OCI-LY3 (cell line): ENCODE results near the gene CACNA1C.

Source experiments
- H2AFZ ChIP-seq: fragments of 200-600, 300-600 bp; shearing (Covaris generic); 2 replicates; pipeline ENCODE4 v1.6.0; 2014; ENCODE audit warnings: antibody characterized with exemption, low read depth, low read length
- H3K27ac ChIP-seq: fragments of 200-600, 300-600 bp; sonication (generic); 2 replicates; pipeline ENCODE4 v1.5.1; 2014; ENCODE audit warnings: mild to moderate bottlenecking, low read length, moderate library complexity, mixed read lengths
- H3K27me3 ChIP-seq: fragments of 200-600, 300-600 bp; sonication (generic); 2 replicates; pipeline ENCODE4 v1.6.1; 2014; ENCODE audit warnings: low read depth, low read length, mixed read lengths
- H3K36me3 ChIP-seq: fragments of 200-600, 300-600 bp; sonication (generic); replicated peaks from 2 replicates; pipeline ENCODE3; 2014; ENCODE audit warnings: low read depth, low read length, mixed read lengths
- H3K4me1 ChIP-seq: fragments of 300-600, 200-600 bp; sonication (generic); 2 replicates; pipeline ENCODE4 v1.6.1; 2014; ENCODE audit warnings: low read length, mixed read lengths
- H3K4me2 ChIP-seq: fragments of 200-600, 300-600 bp; sonication (generic); 2 replicates; pipeline ENCODE4 v1.6.1; 2014; ENCODE audit warnings: low read length, mixed read lengths
- H3K4me3 ChIP-seq: fragments of 300-600, 200-600 bp; sonication (generic); 2 replicates; pipeline ENCODE4 v1.5.1; 2014; ENCODE audit warnings: antibody characterized with exemption, mild to moderate bottlenecking, low read length, moderate library complexity
- H3K79me2 ChIP-seq: fragments of 300-600, 200-600 bp; shearing (Covaris generic); 2 replicates; pipeline ENCODE4 v1.6.1; 2014; ENCODE audit warnings: mild to moderate bottlenecking, low read length, mixed read lengths
- H3K9ac ChIP-seq: fragments of 300-600, 200-600 bp; shearing (Covaris generic); 2 replicates; pipeline ENCODE4 v1.6.0; 2014; ENCODE audit warnings: mild to moderate bottlenecking, low read length, moderate library complexity
- H3K9me3 ChIP-seq: fragments of 200-600, 300-600 bp; shearing (Covaris generic); 2 replicates; pipeline ENCODE4 v1.6.1; 2014; ENCODE audit warnings: low read length, mixed read lengths; ENCODE audit not compliant: insufficient read depth
- H4K20me1 ChIP-seq: fragments of 200-600, 300-600 bp; sonication (generic); 2 replicates; pipeline ENCODE4 v1.6.1; 2016; ENCODE audit warnings: low read length, mixed read lengths; ENCODE audit not compliant: insufficient read depth
- CTCF ChIP-seq: fragments of 200-600, 300-600 bp; sonication (generic); IDR thresholded peaks from 2 replicates; pipeline ENCODE4 v1.5.1; 2014; ENCODE audit warnings: antibody characterized with exemption, low read length, low read depth
- EZH2phosphoT487 ChIP-seq: fragments of 200-600 bp; shearing (Covaris generic); IDR thresholded peaks from 2 replicates; pipeline ENCODE4 v1.6.1; 2018; ENCODE audit warnings: antibody characterized with exemption, mixed run types, low read depth

The CACNA1C gene

GRCh38 chr12:2334689-2335088, 281.9 kb downstream of the CACNA1C start:
- H3K4me1 ChIP-seq: no peaks in the 10 kb centered on the region
- no peaks in the 10 kb centered on the region for H4K20me1 ChIP-seq
- H3K36me3 ChIP-seq: no peaks in the 10 kb centered on the region
- H2AFZ ChIP-seq: no peak overlapping the region
- H3K9ac ChIP-seq: no peak overlapping the region
- no peaks in the 10 kb centered on the region for H3K9me3 ChIP-seq
- H3K4me2 ChIP-seq: no peak overlapping the region
- no peaks in the 10 kb centered on the region for H3K79me2 ChIP-seq
- peaks cover 20% of the 10 kb centered on the region for H3K27me3 ChIP-seq
- H3K27ac ChIP-seq: no peak overlapping the region
- H3K4me3 ChIP-seq: no peak overlapping the region
- TF ChIP-seq CTCF: no peak
- no peak for TF ChIP-seq EZH2phosphoT487

GRCh38 chr12:2335109-2335508, 282.3 kb downstream of the CACNA1C start:
- TF ChIP-seq CTCF (no peak), EZH2phosphoT487 (no peak)
- H3K9me3 ChIP-seq: no peaks in the 10 kb centered on the region
- no peaks in the 10 kb centered on the region for H3K4me1 ChIP-seq
- H3K27me3 ChIP-seq: peaks cover 16% of the 10 kb centered on the region
- H3K4me3 ChIP-seq: no peak overlapping the region
- H3K36me3 ChIP-seq: no peaks in the 10 kb centered on the region
- H3K9ac ChIP-seq: no peak overlapping the region
- H4K20me1 ChIP-seq: no peaks in the 10 kb centered on the region
- H2AFZ ChIP-seq: no peak overlapping the region
- H3K79me2 ChIP-seq: no peaks in the 10 kb centered on the region
- H3K4me2 ChIP-seq: no peak overlapping the region
- no peak overlapping the region for H3K27ac ChIP-seq

- Histone ChIP-seq H2AFZ (no peak overlapping the region), H3K9me3 (no peaks in the 10 kb centered on the region), H3K27ac (no peak overlapping the region)
Measured at GRCh38 chr12:2335513-2335912, 282.7 kb downstream of the CACNA1C start.

DNA sequence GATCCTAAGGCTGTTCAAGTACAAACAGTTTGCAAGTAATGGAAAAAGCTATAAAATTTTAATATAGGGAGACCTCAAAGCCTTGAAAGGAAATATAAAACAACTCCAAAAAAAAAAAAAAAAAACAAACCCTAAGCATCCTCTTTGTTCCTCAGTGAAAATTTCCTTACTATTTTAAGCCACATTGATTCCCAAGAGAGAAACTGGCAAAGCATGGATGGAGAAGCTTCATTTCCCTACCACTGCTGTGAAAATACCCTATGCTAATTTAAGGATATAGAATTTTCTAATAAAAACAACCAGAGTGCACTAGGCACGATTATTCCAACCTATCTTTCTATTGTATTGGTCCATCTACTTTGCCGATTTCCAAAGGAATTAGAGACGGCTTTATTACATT, 283.1 kb downstream of the CACNA1C start:
- peaks cover 16% of the 10 kb centered on the region; the same call in 1 of the 2 replicates for H3K27me3 ChIP-seq
- H4K20me1 ChIP-seq: no peaks in the 10 kb centered on the region
- H3K79me2 ChIP-seq: no peaks in the 10 kb centered on the region
- H3K9me3 ChIP-seq: no peaks in the 10 kb centered on the region
- H3K4me1 ChIP-seq: no peaks in the 10 kb centered on the region
- H3K9ac ChIP-seq: no peak overlapping the region
- no peak overlapping the region for H2AFZ ChIP-seq
- no peaks in the 10 kb centered on the region for H3K36me3 ChIP-seq
- no peak overlapping the region for H3K4me2 ChIP-seq
- no peak overlapping the region for H3K4me3 ChIP-seq
- TF ChIP-seq CTCF: no peak
- no peak for TF ChIP-seq EZH2phosphoT487
- H3K27ac ChIP-seq: no peak overlapping the region

More at GRCh38 chr12:2335513-2335912, 282.7 kb downstream of the CACNA1C start:
- H3K4me2 ChIP-seq: no peak overlapping the region
- H3K9ac ChIP-seq: no peak overlapping the region
- H3K4me1 ChIP-seq: no peaks in the 10 kb centered on the region
- no peaks in the 10 kb centered on the region for H3K79me2 ChIP-seq
- peaks cover 16% of the 10 kb centered on the region; the same call in 1 of the 2 replicates for H3K27me3 ChIP-seq
- no peaks in the 10 kb centered on the region for H3K36me3 ChIP-seq
- no peaks in the 10 kb centered on the region for H4K20me1 ChIP-seq
- no peak overlapping the region for H3K4me3 ChIP-seq
- no peak for TF ChIP-seq CTCF
- no peak for TF ChIP-seq EZH2phosphoT487
